MM.1S (cell line): ENCODE data around the gene SPATA21.
"Not testable (repeated sequence)": the region's sequence is repeated elsewhere in the genome, so short reads cannot be mapped to it uniquely, and the experiment has no call there.

ENCODE experiments used
- DNase-seq: peaks from one replicate; pipeline ENCODE4 v3.0.0-alpha.2; 2015
- H2AFZ ChIP-seq: fragments of 300-600 bp; sonication (generic); 2 replicates; pipeline ENCODE4 v1.6.0; 2016; ENCODE audit warnings: antibody characterized with exemption, low read length
- H3F3A ChIP-seq: fragments of 300-600 bp; sonication (generic); 2 replicates; pipeline ENCODE4 v1.6.1; 2016; ENCODE audit warnings: mild to moderate bottlenecking, antibody characterized with exemption, low read length, moderate library complexity, mixed read lengths; ENCODE audit not compliant: insufficient read depth
- H3K27ac ChIP-seq: fragments of 300-600 bp; sonication (generic); 2 replicates; pipeline ENCODE4 v1.5.1; 2016; ENCODE audit warnings: mild to moderate bottlenecking, low read length
- H3K27me3 ChIP-seq: fragments of 300-600 bp; sonication (generic); replicated peaks from 2 replicates; pipeline ENCODE4 v1.6.0; 2016; ENCODE audit warnings: low read length; ENCODE audit not compliant: insufficient read depth
- H3K36me3 ChIP-seq: fragments of 300-600 bp; sonication (generic); replicated peaks from 2 replicates; pipeline ENCODE4 v1.6.1; 2016; ENCODE audit warnings: mild to moderate bottlenecking, low read length, mixed read lengths; ENCODE audit not compliant: insufficient read depth
- H3K4me1 ChIP-seq: fragments of 300-600 bp; sonication (generic); 2 replicates; pipeline ENCODE4 v1.6.1; 2016; ENCODE audit warnings: low read length, mixed read lengths
- H3K4me2 ChIP-seq: fragments of 300-600 bp; sonication (generic); 2 replicates; pipeline ENCODE4 v1.6.0; 2016; ENCODE audit warnings: low read depth, low read length
- H3K4me3 ChIP-seq: fragments of 300-600 bp; sonication (generic); 2 replicates; pipeline ENCODE4 v1.5.1; 2016; ENCODE audit warnings: low read length, mixed read lengths
- H3K79me2 ChIP-seq: fragments of 300-600 bp; sonication (generic); 2 replicates; pipeline ENCODE4 v1.6.1; 2016; ENCODE audit warnings: mixed run types, low read length, mixed read lengths
- H3K9ac ChIP-seq: fragments of 300-600 bp; sonication (generic); 2 replicates; pipeline ENCODE4 v1.6.1; 2016; ENCODE audit warnings: low read length, mixed read lengths
- H3K9me2 ChIP-seq: fragments of 300-600 bp; sonication (generic); replicated peaks from 2 replicates; pipeline ENCODE4 v1.6.1; 2016; ENCODE audit warnings: mild to moderate bottlenecking, low read length, mixed read lengths; ENCODE audit not compliant: insufficient read depth
- H3K9me3 ChIP-seq: fragments of 300-600 bp; sonication (generic); replicated peaks from 2 replicates; pipeline ENCODE4 v1.6.1; 2016; ENCODE audit warnings: mild to moderate bottlenecking, low read length, mixed read lengths; ENCODE audit not compliant: insufficient read depth
- H4K20me1 ChIP-seq: fragments of 300-600 bp; sonication (generic); 2 replicates; pipeline ENCODE4 v1.6.1; 2016; ENCODE audit warnings: mild to moderate bottlenecking, low read length, moderate library complexity, mixed read lengths; ENCODE audit not compliant: insufficient read depth
- EZH2 ChIP-seq: fragments of 300-600 bp; sonication (generic); optimal IDR thresholded peaks from 2 replicates; pipeline ENCODE3; 2017; ENCODE audit warnings: low read depth, mild to moderate bottlenecking, antibody characterized with exemption, low read length, mixed read lengths
- EZH2phosphoT487 ChIP-seq: fragments of 300-600 bp; sonication (generic); IDR thresholded peaks from 2 replicates; pipeline ENCODE4 v1.6.1; 2018; ENCODE audit warnings: antibody characterized with exemption, low read length
- TF ChIP-seq, protein P1 (sequence below): fragments of 300-600 bp; sonication (generic); IDR thresholded peaks from 2 replicates; pipeline ENCODE4 v1.5.1; 2016; ENCODE audit warnings: antibody characterized with exemption, low read length, mixed read lengths

SPATA21 gene

DNA sequence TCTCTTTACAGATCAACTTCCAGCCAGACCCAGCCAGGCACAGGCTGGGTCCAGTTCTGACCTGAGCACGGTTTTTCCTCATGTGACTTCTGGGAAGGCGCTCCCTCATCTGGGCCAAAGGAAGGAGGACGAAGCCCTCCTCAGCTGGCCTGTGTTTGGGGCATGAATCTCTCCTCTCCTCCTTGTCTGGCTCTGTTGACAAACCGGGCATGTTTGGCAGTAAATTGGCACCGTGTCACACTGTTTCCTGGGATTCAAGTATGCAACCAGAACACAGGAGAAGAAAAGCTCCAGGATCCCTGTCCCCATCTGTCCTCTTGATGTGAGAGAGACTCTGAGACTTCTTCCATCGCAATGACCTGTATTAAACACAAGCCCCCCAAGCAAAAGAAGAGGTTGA lies 21.6 kb upstream of the SPATA21 start:
- DNase-seq: no peak
- peaks cover 2% of the 10 kb centered on the region; the same call in 1 of the 2 replicates for H4K20me1 ChIP-seq

GRCh38 chr1:16456151-16456550 lies 18.9 kb upstream of the SPATA21 start:
- not testable (repeated sequence) for H3K9ac ChIP-seq, H4K20me1 ChIP-seq, H3K9me2 ChIP-seq, H3K4me1 ChIP-seq, H2AFZ ChIP-seq, H3F3A ChIP-seq, H3K27ac ChIP-seq, H3K27me3 ChIP-seq, H3K9me3 ChIP-seq, H3K4me2 ChIP-seq, H3K4me3 ChIP-seq, DNase-seq
- Histone ChIP-seq H3K79me2 (peaks cover 20% of the 10 kb centered on the region), H3K36me3 (peaks cover 12% of the 10 kb centered on the region)

More for the DNA sequence above, 21.6 kb upstream of the SPATA21 start:
- no peak overlapping the region for H3K9ac ChIP-seq
- H3F3A ChIP-seq: no peaks in the 10 kb centered on the region
- no peak for TF ChIP-seq EZH2
- TF ChIP-seq, protein P1, sequence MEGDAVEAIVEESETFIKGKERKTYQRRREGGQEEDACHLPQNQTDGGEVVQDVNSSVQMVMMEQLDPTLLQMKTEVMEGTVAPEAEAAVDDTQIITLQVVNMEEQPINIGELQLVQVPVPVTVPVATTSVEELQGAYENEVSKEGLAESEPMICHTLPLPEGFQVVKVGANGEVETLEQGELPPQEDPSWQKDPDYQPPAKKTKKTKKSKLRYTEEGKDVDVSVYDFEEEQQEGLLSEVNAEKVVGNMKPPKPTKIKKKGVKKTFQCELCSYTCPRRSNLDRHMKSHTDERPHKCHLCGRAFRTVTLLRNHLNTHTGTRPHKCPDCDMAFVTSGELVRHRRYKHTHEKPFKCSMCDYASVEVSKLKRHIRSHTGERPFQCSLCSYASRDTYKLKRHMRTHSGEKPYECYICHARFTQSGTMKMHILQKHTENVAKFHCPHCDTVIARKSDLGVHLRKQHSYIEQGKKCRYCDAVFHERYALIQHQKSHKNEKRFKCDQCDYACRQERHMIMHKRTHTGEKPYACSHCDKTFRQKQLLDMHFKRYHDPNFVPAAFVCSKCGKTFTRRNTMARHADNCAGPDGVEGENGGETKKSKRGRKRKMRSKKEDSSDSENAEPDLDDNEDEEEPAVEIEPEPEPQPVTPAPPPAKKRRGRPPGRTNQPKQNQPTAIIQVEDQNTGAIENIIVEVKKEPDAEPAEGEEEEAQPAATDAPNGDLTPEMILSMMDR: no peak
- TF ChIP-seq EZH2phosphoT487: no peak
- no peaks in the 10 kb centered on the region for H3K27me3 ChIP-seq
- H3K27ac ChIP-seq: no peak overlapping the region
- no peak overlapping the region for H3K4me3 ChIP-seq
- H3K79me2 ChIP-seq: peaks cover 8% of the 10 kb centered on the region; the same call in 1 of the 2 replicates
- H3K4me1 ChIP-seq: no peaks in the 10 kb centered on the region
- peaks cover 12% of the 10 kb centered on the region for H3K36me3 ChIP-seq
- no peak overlapping the region for H2AFZ ChIP-seq
- no peaks in the 10 kb centered on the region for H3K9me2 ChIP-seq
- H3K4me2 ChIP-seq: no peak overlapping the region
- no peaks in the 10 kb centered on the region for H3K9me3 ChIP-seq

DNA sequence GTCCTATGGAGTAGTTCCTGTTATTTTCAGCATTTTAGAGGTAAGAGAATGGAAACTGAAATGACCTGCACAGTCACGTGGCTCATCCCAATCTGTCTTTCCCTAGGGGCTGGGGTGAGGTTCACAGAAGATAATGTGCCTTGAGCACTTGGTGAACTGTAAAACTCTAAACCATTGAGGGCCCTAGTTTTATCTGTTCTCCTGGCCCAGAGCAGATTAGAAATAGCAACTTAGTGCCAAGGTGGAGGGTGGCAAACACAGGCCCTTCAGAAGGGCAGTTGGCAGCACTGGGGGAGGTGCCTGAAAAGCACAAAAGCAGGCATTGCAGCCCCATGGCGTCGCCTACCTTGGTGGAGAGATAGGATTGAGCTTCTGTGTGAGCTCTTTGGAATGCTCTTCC lies 17.7 kb upstream of the SPATA21 start:
- H3K27me3 ChIP-seq, H3K9ac ChIP-seq, H3F3A ChIP-seq, H2AFZ ChIP-seq, H3K4me2 ChIP-seq, H3K4me3 ChIP-seq, DNase-seq, H4K20me1 ChIP-seq, H3K27ac ChIP-seq, H3K9me3 ChIP-seq, H3K4me1 ChIP-seq, H3K9me2 ChIP-seq: not testable (repeated sequence)
- Histone ChIP-seq H3K79me2 (peaks cover 30% of the 10 kb centered on the region), H3K36me3 (peaks cover 12% of the 10 kb centered on the region)

DNA sequence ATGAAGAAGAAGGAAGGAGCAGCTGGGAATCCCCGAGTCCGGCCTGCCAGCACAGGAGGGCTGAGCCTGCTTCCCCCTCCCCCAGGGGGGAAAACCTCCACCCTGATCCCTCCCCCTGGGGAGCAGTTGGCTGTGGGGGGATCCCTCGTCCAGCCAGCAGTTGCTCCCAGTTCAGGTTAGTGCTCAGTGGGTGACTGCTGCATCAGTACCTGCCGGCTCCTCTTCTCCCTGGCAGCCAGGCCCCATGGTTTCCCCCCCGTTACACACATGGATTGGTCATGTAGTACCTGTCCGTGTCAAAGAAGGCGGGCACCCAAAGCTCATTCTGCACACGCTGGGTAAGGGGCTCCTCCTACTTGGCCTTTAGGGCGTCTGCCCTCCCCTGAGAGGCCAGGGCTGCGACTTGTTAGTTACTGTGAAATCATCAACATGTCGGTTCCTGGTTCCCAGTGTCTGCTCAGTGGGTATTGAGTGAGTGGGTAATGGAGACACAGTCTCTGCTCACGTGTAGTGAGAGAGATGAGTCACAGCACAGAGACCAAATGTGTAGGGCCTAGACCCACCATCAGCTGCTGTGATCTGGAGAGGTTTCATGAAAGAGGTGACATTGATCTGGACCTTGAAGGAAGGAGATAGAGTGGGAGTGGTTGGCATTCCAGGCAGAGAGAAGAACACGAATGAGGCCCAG lies 14.8 kb upstream of the SPATA21 start:
- Histone ChIP-seq H3K4me1 (no peaks in the 10 kb centered on the region), H3K4me3 (no peak overlapping the region), H3K9me2 (no peaks in the 10 kb centered on the region), H3K79me2 (peaks cover 56% of the 10 kb centered on the region), H3K27me3 (no peaks in the 10 kb centered on the region), H4K20me1 (no peaks in the 10 kb centered on the region), H3K36me3 (peaks cover 7% of the 10 kb centered on the region; the same call in 1 of the 2 replicates), H3F3A (no peaks in the 10 kb centered on the region), H3K9ac (no peak overlapping the region), H2AFZ (no peak overlapping the region), H3K4me2 (no peak overlapping the region), H3K9me3 (no peaks in the 10 kb centered on the region), H3K27ac (no peak overlapping the region)
- no peak for DNase-seq
- TF ChIP-seq EZH2 (no peak), EZH2phosphoT487 (no peak)
- TF ChIP-seq, protein P1: no peak
